SH-SY5Y (cell line): ENCODE measurements around the gene PPFIA1.

ENCODE experiments used
- GATA2 ChIP-seq: IDR thresholded peaks from 2 replicates; pipeline ENCODE4 v1.6.1; 2011; ENCODE audit warnings: mild to moderate bottlenecking, low read depth, low read length
- GATA3 ChIP-seq: IDR thresholded peaks from 2 replicates; pipeline ENCODE4 v1.6.1; 2011; ENCODE audit warnings: low read depth, mild to moderate bottlenecking, low read length, moderate library complexity

GRCh38 chr11:70265341-70265740, 5.1 kb upstream of the PPFIA1 start:
- TF ChIP-seq GATA3: no peak
- TF ChIP-seq GATA2: no peak
